D721Med (cell line): ENCODE data around the gene VAMP7.
"Not testable (repeated sequence)": the region's sequence is repeated elsewhere in the genome, so short reads cannot be mapped to it uniquely, and the experiment has no call there.

Experiments used
- DNase-seq: peaks from one replicate; pipeline ENCODE4 v3.0.0; 2011; ENCODE audit warnings: low spot score; ENCODE audit not compliant: insufficient read length
- FAIRE-seq: peaks from 2 replicates; lab custom pipeline; 2011; peaks lifted over from hg19 to GRCh38; lab: Jason Lieb, UNC
- CTCF ChIP-seq: IDR thresholded peaks from 2 replicates; pipeline ENCODE4 v1.5.1; 2012; ENCODE audit warnings: mild to moderate bottlenecking, control low read depth; ENCODE audit not compliant: insufficient read depth; ENCODE audit errors: missing control alignments

VAMP7 gene

GRCh38 chrX:155900765-155901164, 19.6 kb downstream of the VAMP7 start:
- DNase-seq (no peak), FAIRE-seq (no peak)
- TF ChIP-seq CTCF, result no peak

- FAIRE-seq, DNase-seq: not testable (repeated sequence)
Measured at GRCh38 chrX:155907661-155908060, 26.5 kb downstream of the VAMP7 start.

- no peak for TF ChIP-seq CTCF
- DNase-seq (no peak), FAIRE-seq (no peak)
Measured at GRCh38 chrX:155923200-155923599, 42.1 kb downstream of the VAMP7 start.

GRCh38 chrX:155930852-155931618, 49.9 kb downstream of the VAMP7 start:
- FAIRE-seq, DNase-seq: not testable (repeated sequence)

- no peak for TF ChIP-seq CTCF
- DNase-seq, result no peak
- FAIRE-seq, result no peak
Measured at GRCh38 chrX:155938132-155938531, 57.0 kb downstream of the VAMP7 start.

- no peak for DNase-seq
- no peak for TF ChIP-seq CTCF
- no peak for FAIRE-seq
Measured at GRCh38 chrX:155949098-155949497, 68.0 kb downstream of the VAMP7 start.

- FAIRE-seq (no peak), DNase-seq (no peak)
- no peak for TF ChIP-seq CTCF
Measured at GRCh38 chrX:155951237-155951789, 70.2 kb downstream of the VAMP7 start.

GRCh38 chrX:155953055-155953454, 71.9 kb downstream of the VAMP7 start:
- no peak for FAIRE-seq
- TF ChIP-seq CTCF, result no peak

More at GRCh38 chrX:155953055-155953454, 71.9 kb downstream of the VAMP7 start:
- DNase-seq, result no peak
